ENCODE data around the gene COL21A1. TPM values are rescaled to one million over a fixed set of nuclear protein-coding genes. Genes with fewer than 3 reads are reported as not detected.

The COL21A1 gene
- total RNA-seq, 1 experiment from 2014 or later: 1.8 TPM

GRCh38 chr6:56072856-56073255 is 174.5 kb downstream of the COL21A1 start:
- Mint-ChIP-seq H3K4me1 (peaks cover 4% of the 10 kb centered on the region in 2 experiments; a peak in 2 of 4 replicates), H3K36me3 (ENCODE audit: insufficient read depth in 1 of 3, low read depth in 3 of 3) (peaks cover 4 to 16% (median 9%) of the 10 kb centered on the region in 3 experiments; a peak in 5 of 7 replicates), H3K27ac (no peak overlapping the region), H3K27me3 (ENCODE audit: low read depth) (no peaks in the 10 kb centered on the region), H3K9me3 (peaks cover 4 to 11% of the 10 kb centered on the region in 2 experiments; a peak in 3 of 5 replicates), H3K4me3 (no peak overlapping the region)
- Histone ChIP-seq H2BK120ac (ENCODE audit: low read depth, low read length, poor library complexity, severe bottlenecking) (no peak overlapping the region), H3K9ac (ENCODE audit: extremely low read depth, insufficient read length, low read length) (no peak overlapping the region), H3K27me3 (ENCODE audit: insufficient read depth, low read length) (no peaks in the 10 kb centered on the region), H3K79me2 (ENCODE audit: insufficient read depth, low read length) (no peaks in the 10 kb centered on the region), H4K91ac (ENCODE audit: insufficient read length, low read depth, low read length) (no peak overlapping the region), H3K4ac (ENCODE audit: low read depth, low read length) (no peak overlapping the region), H4K8ac (replicated peaks; ENCODE audit: insufficient read length, low read depth, low read length) (no peak overlapping the region), H3K27ac (ENCODE audit: insufficient read length, low read depth, low read length) (no peak overlapping the region), H3K9me3 (ENCODE audit: control insufficient read depth, low read depth, low read length) (no peaks in the 10 kb centered on the region), H2BK15ac (ENCODE audit: low read depth, low read length) (no peak overlapping the region), H3K23me2 (ENCODE audit: insufficient read length, low read depth, low read length, poor library complexity, severe bottlenecking) (no peaks in the 10 kb centered on the region), H2BK12ac (ENCODE audit: insufficient read length, low read depth, low read length) (no peak overlapping the region), H3K14ac (ENCODE audit: insufficient read depth, low read length) (no peak overlapping the region), H3K4me2 (ENCODE audit: insufficient read depth, insufficient read length, low read length) (no peak overlapping the region), H2BK5ac (ENCODE audit: insufficient read length, low read length) (no peak overlapping the region), H3K23ac (ENCODE audit: insufficient read length, low read depth, low read length) (no peak overlapping the region), H2BK20ac (ENCODE audit: low read depth, low read length, poor library complexity, severe bottlenecking) (no peak overlapping the region), H4K5ac (ENCODE audit: insufficient read length, low read depth, low read length) (no peak overlapping the region), H2AFZ (ENCODE audit: low read length) (no peak overlapping the region), H3K56ac (ENCODE audit: insufficient read length, low read depth, low read length) (no peak overlapping the region), H3K18ac (ENCODE audit: insufficient read length, low read depth, low read length) (no peak overlapping the region), H4K20me1 (ENCODE audit: control insufficient read depth, insufficient read depth, insufficient read length) (no peaks in the 10 kb centered on the region), H2AK5ac (ENCODE audit: insufficient read length, low read length) (no peak overlapping the region), H3K4me1 (ENCODE audit: insufficient read depth, low read length) (no peaks in the 10 kb centered on the region), H3K79me1 (ENCODE audit: insufficient read depth, low read depth, low read length, poor library complexity, severe bottlenecking) (no peaks in the 10 kb centered on the region), H3T11ph (ENCODE audit: low read length) (no peak overlapping the region)
- no CpG with 5 or more reads among the region's 1 CpG for WGBS (ENCODE audit: extremely low coverage, insufficient read length, low lambda C conversion rate)
- TF ChIP-seq CTCF (conservative IDR thresholded peaks at IDR 0.05): no peak
- DNase-seq: no peak
